Lower leg skin (tissue), 3 donors: ENCODE data around the gene WWC1.

Experiments
- CTCF ChIP-seq, 3 donors: fragments of 450-650 bp; IDR thresholded peaks; one replicate each; pipeline ENCODE4 v1.5.1; 2016; ENCODE audit warnings: antibody characterized with exemption in 3 of 3, mild to moderate bottlenecking in 3 of 3, moderate library complexity in 2 of 3
- POLR2A ChIP-seq, 2 donors: fragments of 450-650 bp; IDR thresholded peaks; one replicate each; pipeline ENCODE4 v1.6.1; 2016 to 2017; ENCODE audit warnings: antibody characterized with exemption in 2 of 2, mild to moderate bottlenecking in 1 of 2, moderate library complexity in 1 of 2

- TF ChIP-seq CTCF (IDR thresholded peaks at IDR 0.05) (no peak), POLR2A (IDR thresholded peaks at IDR 0.05) (no peak)
Measured at GRCh38 chr5:168317521-168318147, 26.2 kb downstream of the WWC1 start.
